CD4-positive, alpha-beta T cell treated with Interferon gamma for 1 hour (primary cell): ENCODE measurements around the gene KCNB1.

ENCODE experiments used
- DNase-seq: peaks from one replicate; pipeline ENCODE4 v3.0.0-alpha.2; 2020

The KCNB1 gene

DNA sequence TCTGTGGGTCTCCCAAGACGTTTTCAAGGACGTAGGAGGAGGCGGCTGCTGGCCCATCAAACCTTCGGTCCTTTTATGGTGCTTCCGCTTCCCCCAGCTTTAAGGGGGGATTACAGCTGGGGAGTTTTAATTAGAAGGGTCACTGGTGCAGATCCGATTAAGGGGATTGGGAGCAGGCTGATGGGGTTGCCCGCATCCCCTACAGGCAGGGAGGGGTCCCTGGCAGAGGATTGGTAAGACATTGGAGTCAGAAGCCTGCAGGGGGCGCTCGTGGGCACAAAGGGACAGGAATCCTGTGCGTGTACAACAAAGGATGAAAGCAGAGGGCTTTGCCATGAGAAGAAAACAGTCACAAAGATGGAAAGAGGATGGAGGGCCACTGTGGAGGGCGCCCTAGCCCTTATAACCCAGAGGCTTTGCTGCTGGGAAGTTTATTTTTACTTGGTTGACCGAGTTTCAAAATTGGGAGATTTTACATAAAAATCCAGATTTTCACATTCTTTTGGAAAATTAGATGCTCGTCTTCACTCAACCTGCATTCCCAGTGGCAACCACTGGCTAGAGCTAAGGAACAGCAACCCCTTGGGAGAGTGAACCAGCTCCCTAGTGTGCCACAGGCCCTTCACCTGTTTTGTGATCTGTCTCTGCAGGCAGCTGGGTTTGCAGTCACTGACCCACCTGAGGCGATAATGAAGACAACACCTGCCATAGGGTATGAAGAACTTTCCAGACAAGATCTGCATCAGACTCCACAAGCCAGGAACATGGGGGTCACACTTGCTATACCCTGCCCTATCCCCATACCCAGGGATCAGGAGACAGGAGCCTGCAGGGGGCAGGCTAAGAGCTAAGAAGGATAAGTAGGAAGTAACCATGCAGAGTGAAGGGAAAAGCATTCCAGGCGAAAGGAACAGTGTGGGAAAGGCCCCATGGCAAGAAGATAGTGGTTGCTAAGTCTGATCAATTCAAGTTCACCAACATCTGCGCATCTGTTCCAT is 97.7 kb downstream of the KCNB1 start:
- DNase-seq, result peak; percentile 30

DNA sequence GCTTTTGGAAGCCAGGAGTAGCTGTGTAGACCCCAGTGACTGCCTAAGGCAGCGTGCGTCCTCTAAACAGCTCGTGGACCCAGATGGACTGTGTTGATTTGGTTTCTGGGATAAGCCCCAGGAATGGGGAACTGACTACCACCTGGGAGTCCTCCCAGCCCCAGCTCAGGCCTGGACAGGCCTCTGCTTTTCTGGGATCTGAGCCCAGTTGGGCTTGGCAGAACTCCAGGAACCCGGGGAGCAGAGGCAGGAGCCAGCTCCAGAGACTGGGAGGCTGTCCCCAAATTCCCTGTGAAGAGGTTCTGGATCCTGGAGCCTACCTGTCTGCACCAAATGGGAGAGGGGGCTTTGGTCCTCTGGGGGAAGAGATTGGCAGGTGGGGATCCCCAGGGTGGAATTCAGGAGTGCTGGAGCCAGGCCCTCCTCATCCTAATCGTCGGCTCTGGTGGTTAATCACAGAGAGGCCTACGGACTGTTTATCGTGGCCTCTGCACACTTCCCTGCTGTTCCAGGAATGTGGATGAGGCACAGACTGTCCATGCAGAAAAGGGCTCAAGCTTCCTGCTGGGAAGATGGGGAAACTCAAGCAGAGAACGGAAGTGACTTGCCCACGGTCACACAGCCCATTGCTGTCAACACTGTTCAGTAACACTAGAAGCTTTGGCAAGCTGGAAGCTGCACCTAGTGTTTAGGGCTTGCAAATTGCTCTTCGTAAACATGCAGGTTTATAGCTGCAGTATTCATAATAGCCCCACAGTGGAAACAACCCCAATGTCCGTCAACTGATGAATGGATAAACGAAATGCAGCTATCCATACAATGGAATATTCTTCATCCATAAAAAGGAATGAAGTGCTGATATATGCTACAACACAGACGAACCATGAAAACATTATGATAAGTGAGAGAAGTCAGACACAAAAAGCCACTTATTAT is 100.6 kb downstream of the KCNB1 start:
- no peak for DNase-seq

GRCh38 chr20:49380337-49380780 is 102.1 kb downstream of the KCNB1 start:
- no peak for DNase-seq

DNA sequence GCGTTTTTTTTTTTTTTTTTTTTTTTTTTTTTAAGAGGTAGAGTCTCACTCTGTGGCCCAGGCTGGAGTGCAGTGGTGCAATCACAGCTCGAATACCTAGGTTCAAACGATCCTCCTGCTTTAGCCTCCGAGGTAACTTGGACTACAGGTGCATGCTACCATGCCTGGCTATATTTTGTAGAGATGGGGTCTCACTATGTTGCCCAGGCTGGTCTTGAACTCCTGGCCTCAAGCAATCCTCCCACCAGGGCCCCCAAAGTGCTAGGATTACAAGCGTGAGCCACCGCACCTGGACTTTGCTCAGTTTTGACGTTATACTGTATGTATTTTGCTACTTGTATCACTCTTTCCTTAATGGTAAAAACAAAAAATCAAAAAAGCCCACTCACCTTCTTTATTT is 103.1 kb downstream of the KCNB1 start:
- no peak for DNase-seq

DNA sequence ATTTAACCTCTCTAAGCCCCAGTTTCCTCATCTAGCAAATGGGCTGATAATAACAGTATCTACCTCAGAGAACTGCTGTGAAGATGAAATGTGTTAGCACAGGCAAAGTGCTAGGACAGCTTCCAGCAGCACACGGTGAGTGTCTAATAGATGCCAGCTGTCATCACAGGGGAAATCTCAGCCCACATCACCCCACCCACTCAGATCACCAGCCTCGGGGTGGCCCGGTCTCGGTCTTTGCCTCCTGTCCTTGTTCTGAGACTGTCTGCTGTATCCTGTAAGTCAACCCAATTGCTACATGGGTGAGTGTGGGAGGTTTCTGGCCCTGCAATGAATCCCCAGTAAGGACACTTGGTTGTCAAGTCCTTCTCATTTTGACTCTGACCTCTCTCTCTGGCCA is 105.1 kb downstream of the KCNB1 start:
- DNase-seq, result no peak

DNA sequence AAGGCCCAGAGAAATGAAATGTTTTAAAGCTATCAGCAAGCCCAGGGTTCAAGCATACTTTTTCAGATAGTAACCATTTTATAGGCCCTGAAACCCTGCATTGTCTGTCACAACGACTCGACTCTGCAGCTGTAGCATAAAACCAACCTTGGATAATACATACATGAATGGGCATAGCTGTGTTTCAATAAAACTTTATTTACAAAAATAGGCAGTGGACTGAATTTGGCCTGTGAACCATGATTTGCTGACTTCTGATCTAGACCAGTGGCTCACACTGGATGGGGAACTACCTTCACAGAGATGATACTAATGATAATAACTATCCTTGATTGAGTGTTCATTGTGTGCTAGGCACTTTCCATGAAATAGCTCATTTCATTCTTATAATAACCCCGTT is 107.3 kb downstream of the KCNB1 start:
- DNase-seq, result no peak

- DNase-seq, result no peak
Measured at GRCh38 chr20:49372095-49372734, 110.3 kb downstream of the KCNB1 start.

- DNase-seq, result no peak
Measured at GRCh38 chr20:49368596-49368995, 113.9 kb downstream of the KCNB1 start.

DNA sequence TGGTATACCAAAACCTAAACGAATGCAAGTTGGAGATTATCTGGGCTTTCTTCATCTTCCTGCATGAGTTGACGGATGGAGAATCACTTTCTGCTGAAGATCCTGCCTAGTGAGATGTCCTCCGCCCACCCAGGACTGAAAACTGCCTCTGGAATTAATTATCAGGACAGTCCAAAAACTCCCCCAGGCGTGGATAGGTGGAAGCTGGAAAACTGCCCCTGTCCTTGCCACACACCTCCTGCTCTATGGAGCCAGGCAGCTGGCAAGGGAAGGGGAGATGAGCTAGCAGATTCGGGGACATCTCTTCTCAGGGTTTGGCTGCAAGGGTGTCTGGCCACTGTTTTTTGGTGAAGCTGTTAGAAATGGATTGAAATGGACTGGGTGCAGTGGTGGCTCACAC is 115.4 kb downstream of the KCNB1 start:
- DNase-seq, result no peak

- no peak for DNase-seq
Measured at GRCh38 chr20:49366687-49367086, 115.8 kb downstream of the KCNB1 start.

DNA sequence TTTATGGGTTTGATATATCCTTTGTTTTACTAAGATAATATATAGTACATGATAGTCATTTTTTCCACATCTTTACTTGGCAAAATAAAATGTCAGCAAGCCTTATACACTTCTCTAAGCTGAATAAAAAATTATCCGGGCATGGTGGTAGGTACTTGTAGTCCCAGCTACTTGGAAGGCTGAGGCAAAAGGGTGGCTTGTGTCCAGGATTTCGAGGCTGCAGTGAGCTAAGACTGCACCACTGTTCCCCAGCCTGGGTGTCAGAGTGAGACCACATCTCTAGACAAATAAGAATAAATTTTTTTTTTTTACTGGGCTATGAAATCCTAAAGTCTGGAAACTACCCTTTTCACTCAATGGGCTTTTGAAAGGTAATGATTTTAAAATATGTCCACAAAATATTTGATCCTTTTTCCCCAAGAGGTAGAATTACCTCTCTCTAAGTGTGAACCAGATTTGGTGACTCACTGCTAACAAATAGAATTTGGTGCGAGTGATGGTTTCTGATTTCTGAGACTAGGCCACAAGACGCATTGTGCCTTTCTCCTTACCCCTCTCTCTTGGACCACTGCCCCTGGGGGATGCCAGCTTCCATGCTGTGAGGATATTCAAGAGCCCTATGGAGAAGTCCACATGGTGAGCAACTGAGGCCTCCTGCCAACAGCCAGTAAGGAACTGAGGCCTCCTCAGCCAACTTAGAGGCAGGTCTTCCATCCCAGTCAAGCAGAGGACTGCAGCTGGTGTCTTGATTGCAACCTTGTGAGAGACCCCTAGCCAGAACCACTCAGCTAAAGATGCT is 120.4 kb downstream of the KCNB1 start:
- no peak for DNase-seq

DNA sequence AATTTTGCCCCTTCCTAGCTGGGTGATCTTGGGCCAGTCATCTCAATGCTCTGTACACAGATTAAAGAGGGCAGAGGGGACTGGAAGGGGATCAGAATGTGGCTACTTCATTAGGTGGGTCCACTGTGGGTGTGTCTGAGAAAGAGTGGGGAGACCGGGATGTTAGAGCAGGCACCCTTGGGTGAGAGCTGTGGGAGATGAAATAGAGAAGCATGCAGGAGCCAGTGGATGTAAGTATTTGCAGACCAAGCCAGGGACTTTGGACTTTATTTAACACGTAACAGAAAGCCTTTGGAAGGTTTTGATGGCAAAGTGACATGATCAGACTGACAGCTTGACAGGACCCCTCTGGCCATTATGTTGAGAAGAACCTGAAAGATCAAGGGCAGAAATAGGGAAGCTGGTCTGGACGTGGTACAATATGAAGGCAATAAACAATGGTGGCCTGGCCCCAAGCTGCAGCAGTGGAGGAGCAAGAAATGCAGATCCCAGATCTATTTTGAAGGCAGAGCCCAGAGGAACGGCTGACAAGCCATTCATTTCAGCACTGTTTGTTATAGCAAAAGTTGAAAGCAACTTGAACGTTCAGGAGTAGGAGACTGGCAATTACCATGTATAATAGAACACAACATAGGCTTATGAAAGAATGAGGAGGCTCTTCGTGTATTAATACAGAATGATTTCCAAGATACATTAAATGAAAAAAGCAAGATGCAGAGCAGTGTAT is 122.1 kb downstream of the KCNB1 start:
- DNase-seq, result no peak

DNA sequence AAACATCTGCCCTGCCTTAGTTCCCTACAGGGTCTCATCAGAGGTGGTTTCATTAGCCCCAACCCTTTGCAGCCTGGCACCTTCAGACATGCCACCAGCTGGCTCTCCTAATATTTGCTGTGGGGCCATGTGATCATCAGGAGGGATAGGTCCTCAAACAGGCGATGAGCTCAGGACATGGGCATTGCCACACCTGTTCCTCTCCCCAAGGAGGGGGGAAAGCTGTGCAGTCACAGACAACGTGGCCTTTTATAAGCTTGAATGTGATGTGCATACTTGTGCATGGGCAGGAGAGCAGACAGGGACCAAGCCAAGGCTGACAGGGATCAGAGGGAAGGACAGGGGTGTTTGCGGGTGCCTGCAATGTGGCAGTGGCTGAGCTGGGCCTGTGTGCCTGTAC is 125.8 kb downstream of the KCNB1 start:
- DNase-seq, result no peak

DNA sequence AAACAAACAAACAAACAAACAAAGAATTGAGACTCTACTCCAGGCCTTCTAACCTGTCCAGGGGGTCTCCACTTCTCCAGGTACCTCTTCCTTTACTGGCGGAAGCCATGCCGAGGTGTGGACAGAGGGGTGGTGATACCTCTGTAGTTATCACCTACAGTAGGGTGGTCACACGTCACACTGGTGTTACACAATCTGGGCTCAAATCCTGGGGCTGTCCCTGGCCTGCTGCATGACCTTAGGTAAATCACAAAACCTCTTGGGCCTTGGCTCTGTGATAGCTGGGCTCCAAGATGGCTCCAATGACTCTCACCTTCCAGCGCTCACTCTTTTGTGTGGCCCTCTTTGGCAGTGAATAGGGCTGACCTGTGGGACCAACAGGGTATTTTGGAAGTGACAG is 127.8 kb downstream of the KCNB1 start:
- DNase-seq, result no peak

GRCh38 chr20:49353348-49353747 is 129.1 kb downstream of the KCNB1 start:
- no peak for DNase-seq

GRCh38 chr20:49352751-49353150 is 129.7 kb downstream of the KCNB1 start:
- no peak for DNase-seq

GRCh38 chr20:49351775-49352174 is 130.7 kb downstream of the KCNB1 start:
- no peak for DNase-seq

DNA sequence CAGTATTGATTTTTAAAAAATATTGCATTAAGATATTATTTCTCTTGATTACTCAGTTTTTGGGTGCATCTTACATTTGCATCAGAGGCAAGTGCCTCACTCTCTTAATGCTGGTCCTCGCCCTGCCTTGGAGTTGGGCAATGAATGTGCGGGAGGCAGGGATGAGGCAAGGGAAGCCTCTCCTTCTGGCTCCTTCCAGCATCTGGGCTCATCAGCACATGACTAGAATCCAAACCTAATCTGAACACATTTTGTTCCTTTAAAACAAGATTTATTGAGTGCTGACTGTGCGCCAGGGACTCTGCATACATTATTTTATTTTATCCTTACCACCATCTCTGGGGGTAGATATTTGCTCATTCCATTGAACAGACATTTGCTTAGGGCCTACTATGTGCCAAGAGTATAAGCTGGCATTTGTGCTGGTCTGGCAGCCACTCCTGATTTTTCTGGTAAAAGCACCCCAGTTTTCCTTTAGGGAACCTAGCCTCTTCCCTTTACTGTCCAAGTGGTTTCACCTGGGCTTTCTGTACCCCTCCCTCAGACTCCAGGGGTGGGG is 132.7 kb downstream of the KCNB1 start:
- DNase-seq, result no peak

DNA sequence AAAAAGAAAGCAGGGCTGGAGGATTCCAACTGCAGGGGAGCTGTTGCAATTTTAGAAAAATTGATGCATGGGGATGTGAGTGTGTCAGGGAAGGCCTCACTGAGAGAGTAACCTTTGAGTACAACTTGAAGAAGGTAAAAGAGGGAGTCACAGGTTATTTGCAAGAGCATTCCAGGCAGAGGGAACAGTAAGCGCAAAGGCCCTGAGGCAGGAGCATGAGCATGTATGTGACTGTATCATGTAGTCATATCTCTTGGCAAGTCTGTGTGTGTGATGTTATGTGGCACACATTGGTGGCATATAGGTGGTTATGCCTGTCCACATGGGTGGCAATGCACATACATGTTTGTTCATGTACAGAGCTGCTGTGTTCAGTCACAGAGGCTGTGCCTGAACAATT is 133.4 kb downstream of the KCNB1 start:
- no peak for DNase-seq

DNA sequence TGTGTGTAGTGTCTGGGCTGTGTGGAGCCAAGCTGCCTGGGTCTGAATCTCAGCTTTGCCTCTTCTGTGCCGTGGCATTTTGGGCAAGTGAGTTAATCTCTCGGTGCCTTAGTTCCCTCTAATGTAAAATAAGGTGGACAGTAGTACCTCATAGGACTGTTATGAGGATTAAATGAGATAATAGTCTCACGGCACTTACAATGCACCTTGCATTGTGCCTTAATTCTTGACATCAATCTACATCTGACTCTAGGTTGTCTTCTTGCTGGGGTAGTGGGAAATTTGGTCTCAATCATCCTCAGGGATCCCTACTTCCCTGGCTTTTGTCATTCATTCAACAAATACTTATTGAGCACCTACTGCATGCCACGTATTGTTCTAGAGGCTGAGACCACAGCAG is 133.9 kb downstream of the KCNB1 start:
- DNase-seq, result no peak

- no peak for DNase-seq
Measured at GRCh38 chr20:49347156-49347555, 135.3 kb downstream of the KCNB1 start.
